Activated CD4-positive, alpha-beta T cell treated with anti-CD3 and anti-CD28 coated beads for 4 hours (primary cell): ENCODE measurements around the gene ATP8B1.
A peak's percentile ranks its signal among the peaks of the same experiment; 100 is the strongest.
"Not testable (repeated sequence)": the region's sequence is repeated elsewhere in the genome, so short reads cannot be mapped to it uniquely, and the experiment has no call there.

ENCODE experiments used
- DNase-seq, 2 donors: peaks; one replicate each; pipeline ENCODE4 v3.0.0-alpha.2; 2020

ATP8B1 gene

DNA sequence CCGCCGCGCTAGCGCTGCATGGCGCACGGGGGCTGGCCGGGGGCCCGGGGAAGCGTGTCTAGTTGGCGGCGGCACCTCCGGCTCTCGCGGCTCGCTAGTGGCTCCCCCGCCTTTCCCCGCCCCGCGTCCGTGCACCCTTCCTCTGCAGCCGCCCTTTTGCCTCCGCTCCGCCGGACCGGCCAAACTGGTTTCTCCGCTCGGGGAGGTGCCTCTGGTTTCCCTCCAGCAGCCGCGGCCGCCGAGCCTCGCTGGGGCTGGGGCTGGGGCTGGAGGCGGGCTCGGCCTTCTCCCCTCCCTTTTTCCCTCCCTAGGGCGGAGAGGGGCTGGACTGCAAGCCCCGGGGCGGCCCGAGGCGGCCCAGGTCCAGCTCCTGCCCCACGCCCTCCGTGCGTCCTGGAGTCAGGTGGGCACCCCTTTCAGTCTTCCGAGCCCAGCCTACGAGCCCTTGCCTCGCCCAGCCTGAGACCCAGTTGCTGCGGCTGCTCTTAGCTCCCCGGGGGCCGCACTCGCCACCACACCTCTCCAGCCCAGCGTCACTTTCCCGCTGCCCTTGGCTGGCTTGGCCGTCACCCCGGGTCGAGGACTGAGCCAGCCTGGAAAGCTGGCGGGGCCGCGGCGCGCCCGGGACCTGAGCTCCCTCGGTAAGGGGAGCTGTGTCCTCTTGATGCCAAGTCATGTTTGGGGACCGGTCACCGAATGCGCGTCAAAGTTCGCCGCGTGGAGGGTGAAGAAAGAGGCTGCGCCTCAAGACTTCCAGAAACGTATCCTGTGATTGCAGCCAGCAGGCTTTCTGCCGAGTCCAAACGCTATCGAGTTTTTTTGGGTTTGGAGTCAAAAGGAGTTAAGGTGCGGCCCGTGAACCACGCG lies at the start of gene ATP8B1:
ATP8B1 (minus strand) TSS at position 213 of the 867 bp plus-strand sequence. CDS start 71,508 bp downstream, outside the sequence.
- no peak for DNase-seq

DNA sequence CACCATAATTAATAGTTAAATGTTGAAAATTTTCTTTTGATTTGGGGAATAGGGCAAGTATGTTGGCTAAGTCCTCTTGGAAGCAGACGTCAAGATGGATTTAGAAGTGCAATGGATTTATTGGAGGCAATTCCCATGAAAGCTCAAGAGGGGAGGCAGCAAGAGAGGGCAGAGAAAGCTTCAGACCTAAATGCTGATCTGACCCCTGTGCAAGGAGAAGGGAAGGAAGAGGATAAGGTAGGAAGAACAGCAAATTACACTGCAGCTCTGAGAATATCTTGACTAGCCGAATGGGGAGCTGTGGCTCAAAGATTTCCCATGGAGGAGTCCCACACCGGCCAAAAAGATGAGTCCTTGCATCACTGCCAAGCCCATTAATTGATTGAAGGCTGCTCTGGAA lies 46.9 kb upstream of the ATP8B1 start:
- no peak for DNase-seq

DNA sequence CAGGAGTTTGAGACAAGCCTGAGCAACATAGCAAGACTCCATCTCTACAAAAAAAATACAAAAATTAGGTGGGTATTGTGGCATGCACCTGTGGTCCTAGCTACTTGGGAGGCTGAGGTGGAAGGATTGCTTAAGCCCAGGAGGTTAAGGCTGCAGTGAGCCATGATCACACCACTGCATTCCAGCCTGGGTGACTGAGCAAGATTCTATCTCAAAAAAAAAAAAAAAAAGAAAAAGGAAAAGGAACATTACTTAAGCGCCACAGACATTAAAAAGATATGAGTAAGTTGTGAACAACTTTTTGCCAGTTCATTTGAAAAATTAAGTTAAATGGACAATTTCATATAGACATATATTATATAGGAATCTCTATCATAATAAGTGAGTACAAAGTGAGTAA lies 45.3 kb upstream of the ATP8B1 start:
- DNase-seq: not testable (repeated sequence)

DNA sequence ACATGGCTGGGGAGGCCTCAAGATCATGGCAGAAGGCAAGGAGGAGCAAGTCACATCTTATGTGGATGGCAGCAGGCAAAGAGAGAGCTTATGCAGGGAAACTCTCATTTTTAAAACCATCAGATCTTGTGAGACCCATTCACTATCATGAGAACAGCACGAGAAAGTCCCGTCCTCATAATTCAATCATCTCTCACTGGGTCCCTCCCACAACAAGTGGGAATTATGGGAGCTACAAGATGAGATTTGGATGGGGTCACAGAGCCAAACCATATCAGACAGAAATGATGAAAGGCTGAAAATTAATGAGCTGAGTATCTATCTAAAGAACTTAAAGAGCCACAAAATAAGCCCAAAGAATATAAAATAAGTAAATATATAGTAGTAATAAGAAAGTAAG lies 44.3 kb upstream of the ATP8B1 start:
- DNase-seq: not testable (repeated sequence)

DNA sequence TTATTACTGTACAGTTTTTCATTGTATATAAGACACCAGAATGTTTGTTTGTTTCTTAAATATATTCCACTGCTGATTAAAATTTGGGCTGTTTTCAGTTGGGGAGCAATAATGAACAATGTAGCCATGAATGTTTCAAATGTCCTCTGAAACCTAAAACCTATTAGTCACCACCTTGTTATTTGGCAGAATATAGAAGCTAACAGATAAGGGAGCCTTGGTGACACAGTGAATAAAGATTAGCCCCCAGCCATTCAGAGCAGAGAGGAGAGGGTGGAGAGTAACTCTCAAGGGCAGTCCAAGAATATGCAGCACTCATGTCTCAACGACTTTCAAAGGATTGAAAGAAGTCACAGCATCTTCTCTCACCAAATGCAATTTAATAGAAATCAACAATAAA lies 43.1 kb upstream of the ATP8B1 start:
- no peak for DNase-seq

DNA sequence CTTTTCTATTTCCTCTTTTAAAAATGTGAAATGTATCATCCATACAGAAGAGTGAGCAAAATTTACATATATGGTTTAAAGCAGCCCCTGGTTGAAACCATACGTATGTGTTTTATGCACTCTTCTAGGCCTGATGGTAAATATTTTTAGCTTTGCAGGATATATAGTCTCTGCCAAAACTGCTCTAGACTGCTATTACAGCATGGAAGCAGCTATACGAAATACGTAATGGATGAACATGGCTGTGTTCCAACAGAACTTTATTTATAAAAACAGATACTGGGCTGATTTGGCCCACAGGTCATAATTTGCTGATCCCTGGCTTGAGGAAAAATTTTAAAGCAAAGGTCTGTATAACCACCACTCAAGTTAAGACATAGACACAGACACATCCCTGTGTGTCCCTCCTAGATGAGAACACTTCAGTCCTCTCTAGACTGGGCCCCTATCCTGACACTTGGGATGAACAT lies 42.5 kb upstream of the ATP8B1 start:
- no peak for DNase-seq

DNA sequence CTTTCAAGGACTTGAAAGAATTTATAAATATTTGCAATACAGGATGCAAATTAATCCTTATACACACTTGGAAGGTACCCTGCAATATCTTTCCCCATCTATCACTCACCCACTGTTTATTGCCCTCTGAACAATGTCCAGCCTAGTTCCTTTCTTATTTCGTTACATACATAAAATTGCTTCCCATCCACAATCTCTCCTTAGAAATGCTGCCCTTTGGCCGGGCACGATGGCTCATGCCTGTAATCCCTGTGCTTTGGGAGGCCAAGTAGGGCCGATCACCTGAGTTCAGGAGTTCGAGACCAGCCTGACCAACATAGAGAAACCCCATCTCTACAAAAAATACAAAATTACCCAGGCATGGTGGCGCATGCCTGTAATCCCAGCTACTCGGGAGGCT lies 41.2 kb upstream of the ATP8B1 start:
- no peak for DNase-seq

DNA sequence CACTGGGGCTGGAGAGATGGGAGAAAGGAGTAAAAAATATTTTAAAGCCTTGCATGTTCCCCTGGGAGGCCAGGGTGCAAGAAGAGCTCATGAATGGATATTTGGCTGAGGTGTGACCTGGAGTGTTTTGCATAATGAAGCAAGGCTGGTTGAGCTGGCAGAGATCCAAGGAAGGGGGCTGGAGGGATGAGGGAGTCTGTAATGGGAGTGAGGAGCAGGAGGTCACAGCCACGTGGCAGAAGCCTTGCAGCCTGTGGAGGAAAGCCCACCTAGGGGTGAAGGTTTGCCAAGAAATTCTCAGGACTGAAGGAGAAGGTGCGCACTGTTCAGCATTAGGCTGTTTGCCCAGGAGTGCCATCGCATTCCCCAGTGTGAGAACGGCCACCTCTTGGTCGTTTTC lies 40.3 kb upstream of the ATP8B1 start:
- DNase-seq: no peak

DNA sequence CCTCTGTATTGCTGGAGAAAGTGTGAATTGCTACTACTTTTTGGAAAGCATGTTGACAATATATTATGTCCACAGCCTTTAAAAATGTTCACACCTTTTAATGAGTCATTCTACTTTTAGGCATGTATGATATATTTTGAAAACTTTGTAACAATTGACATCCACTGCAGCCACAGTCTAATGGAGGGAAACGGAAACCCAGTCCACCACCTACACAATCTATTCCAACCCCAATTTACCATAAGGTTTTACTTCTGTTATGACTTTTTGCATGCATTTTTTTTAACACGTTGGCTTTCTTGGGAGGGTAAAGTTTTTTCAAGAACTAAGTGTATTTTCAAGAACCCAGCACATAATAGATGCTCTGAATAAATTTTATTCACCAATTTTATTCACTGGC lies 38.5 kb upstream of the ATP8B1 start:
- no peak for DNase-seq

DNA sequence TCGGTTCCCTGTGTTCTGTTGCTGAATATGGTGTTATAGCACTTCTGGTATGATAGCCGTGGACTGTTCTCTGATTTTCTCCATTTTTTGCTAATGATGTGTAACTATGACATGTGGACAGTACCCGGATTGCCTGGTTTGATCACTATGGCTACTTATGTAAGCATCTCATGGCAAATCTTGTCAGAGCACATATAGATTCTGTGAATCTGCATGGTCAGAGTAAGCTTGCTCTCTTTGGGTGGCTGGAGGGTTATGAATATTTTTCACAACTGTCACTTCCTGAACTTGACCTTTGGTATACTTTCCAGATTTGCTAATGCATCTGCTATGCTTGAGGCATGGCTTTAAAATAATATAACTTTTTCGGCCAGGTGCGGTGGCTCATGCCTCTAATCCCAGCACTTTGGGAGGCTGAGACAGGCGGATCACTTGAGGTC lies 36.8 kb upstream of the ATP8B1 start:
- DNase-seq: no peak

DNA sequence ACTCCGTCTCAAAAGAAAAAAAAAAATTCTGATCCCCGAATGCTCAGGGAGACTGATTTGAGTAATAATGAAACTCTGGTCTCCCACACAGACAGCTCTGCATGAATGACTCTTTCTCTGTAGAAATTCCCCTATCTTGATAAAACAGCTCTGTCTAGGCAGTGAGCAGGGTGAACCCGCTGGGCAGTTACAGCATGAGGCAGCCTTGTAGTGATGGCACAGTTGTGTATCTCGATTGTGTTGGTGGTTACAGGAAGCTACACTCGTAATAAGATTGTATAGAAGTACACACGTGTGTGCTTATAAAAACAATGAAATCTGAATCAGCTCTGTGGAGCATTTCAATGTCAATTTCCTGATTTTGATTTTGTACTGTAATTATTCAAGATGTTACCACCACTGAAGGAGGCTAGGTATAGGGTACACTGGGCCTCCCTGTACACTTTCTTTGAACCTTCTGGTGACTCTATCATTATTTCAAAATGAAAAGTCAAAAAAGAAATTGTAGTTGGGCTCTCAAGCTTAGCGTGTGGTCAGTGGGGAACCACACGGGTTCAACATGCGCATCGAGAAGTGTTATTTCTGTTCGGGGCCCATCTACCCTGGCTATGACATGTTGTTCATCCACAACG lies 34.9 kb upstream of the ATP8B1 start:
- DNase-seq: peak in 1 of 2 donors; percentile 2

DNA sequence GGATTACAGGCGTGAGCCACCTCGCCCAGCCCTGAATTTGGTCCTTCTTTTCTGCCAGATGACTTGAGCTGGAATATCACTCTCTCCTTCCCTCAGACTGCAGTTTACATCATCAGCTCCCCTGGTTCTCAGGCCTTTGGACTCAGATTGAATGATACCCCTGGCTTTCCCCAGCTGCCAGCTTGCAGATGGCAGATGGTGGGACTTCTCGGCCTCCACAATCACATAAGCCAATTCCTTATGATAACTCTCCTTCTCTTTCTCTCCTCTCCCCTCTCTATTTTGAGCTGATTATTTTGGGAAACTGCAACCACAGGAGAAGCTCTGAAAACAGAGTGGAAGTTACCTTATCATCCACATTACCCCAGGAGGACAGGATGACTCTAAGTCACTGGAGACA lies 33.4 kb upstream of the ATP8B1 start:
- no peak for DNase-seq

DNA sequence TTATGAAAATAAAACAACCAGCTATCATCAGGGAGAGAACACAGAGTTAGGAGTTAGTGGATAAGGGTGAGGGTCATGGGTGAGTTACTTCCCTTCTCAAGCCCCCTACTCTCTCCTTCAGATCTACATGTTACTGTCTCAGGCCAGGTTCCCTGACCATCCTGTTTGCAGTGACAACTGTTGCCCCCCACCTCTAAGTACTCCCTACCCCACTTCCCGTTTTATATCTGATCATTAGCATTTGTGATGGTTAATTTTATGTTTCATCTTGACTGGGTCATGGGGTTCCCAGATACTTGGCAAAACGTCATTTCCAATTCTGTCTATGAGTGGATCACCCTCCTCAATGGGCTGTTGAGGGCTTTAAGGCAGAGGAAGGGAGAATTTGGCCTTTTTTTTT lies 32.8 kb upstream of the ATP8B1 start:
- DNase-seq: no peak

DNA sequence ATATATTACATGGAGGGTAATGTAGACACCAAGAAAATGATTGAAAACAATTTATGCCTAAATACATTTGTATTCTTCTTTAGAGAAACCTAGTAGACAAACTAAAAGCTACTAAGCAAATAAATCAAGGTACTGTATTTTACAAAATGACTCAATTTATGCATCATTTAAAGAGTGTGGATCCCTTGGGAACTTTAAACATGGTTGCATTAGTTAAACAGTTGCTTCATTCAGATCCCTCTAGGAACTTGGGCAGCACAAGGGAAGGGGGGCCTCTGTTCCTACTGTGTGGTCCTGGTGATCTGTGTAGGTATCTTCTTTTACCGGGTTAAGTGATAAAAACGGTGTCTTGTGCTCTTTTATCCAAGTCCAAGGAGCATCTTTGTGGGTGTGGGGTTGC lies 31.5 kb upstream of the ATP8B1 start:
- DNase-seq: no peak

DNA sequence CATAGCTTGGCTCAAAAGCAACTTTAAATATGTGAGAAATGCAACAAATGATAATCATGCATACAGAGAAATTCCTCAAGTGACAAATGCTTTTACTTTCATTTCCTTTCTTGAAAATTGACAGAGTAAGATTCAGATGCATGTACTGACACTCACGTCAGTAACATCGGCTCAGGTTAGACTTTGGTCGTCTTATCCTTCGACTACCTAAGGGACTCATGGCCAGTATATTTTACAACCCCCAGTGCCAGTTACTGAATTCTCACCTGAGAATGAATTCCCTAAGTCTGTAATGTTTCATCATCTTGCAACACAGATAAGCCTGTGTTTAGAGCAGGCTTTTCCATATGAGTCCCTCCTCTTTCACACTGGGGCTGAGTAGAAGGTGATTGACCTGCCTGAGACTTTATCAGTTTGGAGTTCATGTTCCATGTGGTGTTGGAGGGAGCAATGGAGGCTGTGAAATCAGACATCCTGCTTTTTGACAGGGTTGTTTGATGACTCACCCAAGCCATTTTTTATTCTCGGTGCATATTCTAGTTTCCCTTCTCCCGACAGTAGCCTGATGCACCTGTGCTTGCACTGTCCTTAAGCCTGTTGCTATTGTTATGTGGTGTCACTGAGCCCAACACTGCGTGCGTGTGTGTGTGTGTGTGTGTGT lies 30.5 kb upstream of the ATP8B1 start:
- DNase-seq: no peak

DNA sequence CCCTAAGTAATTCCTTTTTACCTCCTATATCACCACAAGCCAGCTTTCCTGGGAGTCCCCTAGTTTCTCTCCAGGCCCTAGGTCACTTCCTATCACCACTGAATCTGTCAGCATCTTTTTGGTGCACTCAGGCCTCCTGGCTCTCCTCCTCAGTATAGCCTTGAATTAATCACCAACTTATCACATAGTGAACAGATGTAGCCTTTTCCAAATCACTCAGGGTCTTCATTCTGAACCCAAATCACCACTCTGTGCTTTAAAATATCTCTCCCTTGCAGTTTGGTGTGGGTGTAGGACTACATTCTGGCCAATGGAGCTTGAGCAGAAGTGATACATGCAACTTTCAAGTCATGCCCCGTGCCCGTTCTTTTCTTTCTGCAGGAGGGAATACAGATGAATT lies 29.6 kb upstream of the ATP8B1 start:
- no peak for DNase-seq

DNA sequence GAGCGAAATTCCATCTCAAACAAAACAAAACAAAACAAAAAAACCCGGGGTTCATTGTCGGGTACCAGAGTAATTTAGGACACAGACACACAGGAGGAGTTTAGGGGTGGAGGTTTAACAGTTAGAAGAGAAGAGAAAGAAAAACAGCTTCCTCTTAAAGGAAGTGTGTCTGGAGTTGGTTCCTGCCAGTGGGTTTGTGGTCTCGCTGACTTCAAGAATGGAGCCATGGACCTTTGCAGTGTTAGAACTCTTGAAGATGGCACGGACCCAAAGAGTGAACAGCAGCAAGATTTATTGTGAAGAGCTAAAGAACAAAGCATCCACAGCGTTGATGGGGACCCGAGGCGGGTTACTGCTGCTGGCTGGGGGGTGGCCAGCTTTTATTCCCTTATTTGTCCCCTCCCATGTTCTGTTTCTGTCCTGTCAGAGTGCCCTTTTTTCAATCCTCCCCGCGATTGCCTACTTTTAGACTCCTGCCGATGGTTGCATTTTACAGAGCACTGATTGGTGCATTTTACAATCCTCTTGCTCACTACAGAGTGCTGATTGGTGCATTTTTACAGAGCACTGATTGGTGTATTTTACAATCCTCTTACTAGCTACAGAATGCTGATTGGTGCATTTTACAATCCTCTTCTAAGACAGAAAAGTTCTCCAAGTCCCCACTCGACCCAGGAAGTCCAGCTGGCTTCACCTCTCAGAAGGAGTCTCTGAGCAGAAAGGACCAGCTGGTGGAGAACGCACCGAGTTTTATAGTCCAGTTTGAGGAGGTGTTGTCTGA lies 28.7 kb upstream of the ATP8B1 start:
- no peak for DNase-seq

DNA sequence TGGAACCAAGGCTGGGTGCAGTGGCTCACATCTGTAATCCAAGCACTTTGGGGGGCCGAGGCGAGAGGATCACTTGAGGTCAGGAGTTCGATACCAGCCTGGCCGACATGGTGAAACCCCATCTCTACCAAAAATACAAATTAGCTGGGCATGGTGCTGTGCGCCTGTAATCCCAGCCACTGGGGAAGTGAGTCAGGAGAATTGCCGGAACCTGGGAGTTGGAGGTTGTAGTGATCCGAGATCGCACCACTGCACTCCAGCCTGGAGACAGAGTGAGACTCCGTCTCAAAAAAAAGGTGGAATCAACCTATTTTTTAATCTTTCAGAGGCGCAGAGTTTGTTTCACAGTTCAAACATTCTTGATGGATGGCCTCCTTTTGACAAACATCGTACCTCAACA lies 24.5 kb upstream of the ATP8B1 start:
- DNase-seq: no peak

DNA sequence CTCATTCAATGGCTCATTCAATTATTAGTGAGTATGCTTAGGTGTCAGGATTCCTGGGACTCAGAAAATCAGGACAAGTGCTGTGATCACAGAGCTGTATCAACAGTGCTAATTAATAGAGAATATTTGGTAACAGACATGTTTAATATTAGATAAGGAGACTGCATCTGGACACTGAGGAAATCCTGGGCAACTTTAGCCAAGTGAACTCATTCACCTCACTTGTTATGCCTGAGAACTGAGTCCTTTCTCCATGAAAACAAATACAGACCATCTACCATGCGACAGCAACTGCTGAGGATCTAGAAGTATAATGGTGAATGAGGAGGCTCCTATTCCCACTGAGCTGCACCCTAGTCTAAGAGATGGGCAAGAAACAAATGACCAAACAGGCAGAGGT lies 23.1 kb upstream of the ATP8B1 start:
- no peak for DNase-seq

DNA sequence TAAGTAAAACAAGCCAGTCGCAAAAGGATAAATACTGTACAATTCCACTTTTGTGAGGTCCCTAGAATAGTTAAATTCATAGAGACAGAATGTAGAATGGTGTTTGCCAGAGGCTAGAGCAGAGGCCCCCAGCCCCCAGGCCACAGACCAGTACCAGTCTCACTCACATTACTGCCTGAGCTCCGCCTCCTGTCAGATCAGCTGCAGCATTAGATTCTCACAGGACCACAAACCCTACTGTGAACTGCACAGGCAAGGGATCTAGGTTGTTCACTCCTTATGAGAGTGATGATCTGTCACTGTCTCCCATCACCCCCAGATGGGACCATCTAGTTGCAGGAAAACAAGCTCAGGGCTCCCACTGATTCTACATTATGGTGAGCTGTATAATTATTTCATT lies 17.5 kb upstream of the ATP8B1 start:
- not testable (repeated sequence) for DNase-seq

DNA sequence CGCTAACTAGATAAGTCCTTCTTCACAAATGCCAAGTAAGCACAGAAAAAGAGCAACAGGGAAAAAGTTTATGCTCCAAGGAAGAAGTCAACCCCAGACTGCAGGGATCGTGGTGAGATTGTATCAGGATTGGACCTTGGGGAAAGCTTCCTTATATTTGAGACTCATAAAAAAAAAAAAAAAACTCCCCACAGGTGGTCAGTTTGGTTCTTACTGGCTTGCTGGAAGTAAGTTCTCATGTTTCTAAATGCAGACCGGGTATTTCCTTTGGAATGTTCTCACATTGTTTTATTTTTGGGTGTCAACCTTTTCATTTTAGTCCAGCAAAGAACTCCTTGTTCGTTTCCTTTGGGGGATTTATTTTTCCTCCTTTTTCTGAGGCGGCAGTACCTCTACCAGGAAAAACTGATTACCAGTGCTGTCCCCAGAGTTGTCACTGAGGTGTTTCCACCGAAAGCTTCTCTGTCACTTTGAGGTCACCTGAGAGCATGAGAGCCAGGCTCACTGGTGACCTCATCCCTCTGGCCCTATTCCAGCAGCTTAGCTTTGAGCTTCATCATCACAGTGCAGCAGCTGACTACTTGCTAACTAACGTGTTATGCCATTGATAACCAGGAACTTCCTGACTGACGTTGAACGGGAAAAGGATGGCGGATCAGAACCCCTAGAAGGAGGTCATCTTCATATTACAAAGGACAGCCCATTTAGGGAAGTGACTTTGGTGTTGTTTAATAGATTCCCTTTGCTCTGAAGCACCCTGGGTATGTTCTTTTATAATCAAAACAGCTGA lies 16.8 kb upstream of the ATP8B1 start:
- DNase-seq: no peak

DNA sequence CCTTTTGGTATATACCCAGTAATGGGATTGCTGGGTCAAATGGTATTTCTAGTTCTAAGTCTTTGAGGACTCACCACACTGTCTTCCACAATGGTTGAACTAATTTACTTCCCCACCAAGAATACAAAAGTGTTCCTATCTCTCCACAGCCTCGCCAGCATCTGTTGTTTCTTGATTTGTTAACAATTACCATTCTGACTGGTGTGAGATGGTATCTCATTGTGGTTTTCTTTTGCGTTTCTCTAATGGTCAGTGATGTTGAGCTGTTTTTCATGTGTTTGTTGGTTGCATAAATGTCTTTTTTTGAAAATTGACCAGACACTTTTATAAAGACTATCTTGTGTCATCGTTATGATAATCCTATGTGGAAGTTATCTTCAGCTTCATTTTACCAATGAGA lies 16.0 kb upstream of the ATP8B1 start:
- no peak for DNase-seq
